Activated naive CD4-positive, alpha-beta T cell treated with anti-CD3 and anti-CD28 coated beads for 36 hours (primary cell): Measurements from ENCODE around the gene TAPBPL. TPM values are rescaled to one million over a fixed set of nuclear protein-coding genes. Genes with fewer than 3 reads are reported as not detected.
A peak's percentile ranks its signal among the peaks of the same experiment; 100 is the strongest.
"Not testable (repeated sequence)": the region's sequence is repeated elsewhere in the genome, so short reads cannot be mapped to it uniquely, and the experiment has no call there.

Experiments
- CTCF ChIA-PET: fragments of 350-600 bp; sonication (Branson Sonifier 250); formaldehyde crosslinking; loops from one replicate; lab custom pipeline; 2021; ENCODE audit warnings: antibody characterized with exemption; lab: Charles Lee
- DNase-seq: peaks from one replicate; pipeline ENCODE4 v3.0.0-alpha.2; 2020
- H3K27ac Mint-ChIP-seq: one replicate; pipeline ENCODE4 v1.8.0; 2021; ENCODE audit warnings: mild to moderate bottlenecking, mixed read lengths
- H3K27me3 Mint-ChIP-seq: one replicate; pipeline ENCODE4 v1.8.0; 2021; ENCODE audit warnings: low read depth, mixed read lengths
- H3K36me3 Mint-ChIP-seq: one replicate; pipeline ENCODE4 v1.8.0; 2021; ENCODE audit warnings: low read depth, mixed read lengths
- H3K4me1 Mint-ChIP-seq: one replicate; pipeline ENCODE4 v1.8.0; 2021; ENCODE audit warnings: low read depth, mixed read lengths
- H3K4me3 Mint-ChIP-seq: one replicate; pipeline ENCODE4 v1.8.0; 2021; ENCODE audit warnings: mild to moderate bottlenecking, moderate library complexity, mixed read lengths
- H3K9me3 Mint-ChIP-seq: one replicate; pipeline ENCODE4 v1.8.0; 2021; ENCODE audit warnings: mixed read lengths
- intact Hi-C: fragments of 100-400 bp; cut with micrococcal nuclease; formaldehyde crosslinking; loops from one replicate; pipeline ENCODE4 v1.15.1; 2023
- total RNA-seq, 2 experiments: library from RNA; stranded (reverse); gene quantifications; one replicate each; pipeline ENCODE4 v1.2.3, GENCODE V29; 2021

TAPBPL gene
- total RNA-seq, 2 experiments from 2014 or later: 27.9 to 28.0 TPM

- intact Hi-C loops, CTCF ChIA-PET: not testable (repeated sequence)
These were observed 23.6 kb downstream of the TAPBPL start for GRCh38 chr12:6475233-6475975.

DNA sequence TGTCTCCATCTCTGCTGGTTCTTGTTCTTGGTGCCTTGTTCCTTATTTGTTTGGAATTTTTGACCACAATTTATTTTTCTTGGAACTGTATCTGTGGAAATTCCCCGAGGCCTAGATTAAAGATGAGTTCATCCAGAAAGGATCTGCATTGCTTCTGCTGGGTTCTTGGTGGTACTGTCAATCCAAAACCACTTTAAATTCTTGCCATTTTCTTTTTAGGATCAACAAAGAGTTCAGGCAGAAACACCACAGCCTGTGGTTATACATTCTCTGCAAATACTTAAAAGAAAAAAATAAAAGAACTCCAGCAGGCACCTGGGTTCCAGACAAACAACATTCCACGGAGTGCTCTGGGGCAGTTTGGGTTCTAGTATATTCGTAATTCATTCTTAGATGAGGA is 24.6 kb downstream of the TAPBPL start:
- CTCF ChIA-PET: no interaction called here
- H3K4me3 Mint-ChIP-seq: no peak overlapping the region

More at GRCh38 chr12:6475233-6475975, 23.6 kb downstream of the TAPBPL start:
- not testable (repeated sequence) for DNase-seq, H3K27me3 Mint-ChIP-seq, H3K36me3 Mint-ChIP-seq, H3K27ac Mint-ChIP-seq, H3K4me3 Mint-ChIP-seq, H3K9me3 Mint-ChIP-seq
- peaks cover 14% of the 10 kb centered on the region for H3K4me1 Mint-ChIP-seq

DNA sequence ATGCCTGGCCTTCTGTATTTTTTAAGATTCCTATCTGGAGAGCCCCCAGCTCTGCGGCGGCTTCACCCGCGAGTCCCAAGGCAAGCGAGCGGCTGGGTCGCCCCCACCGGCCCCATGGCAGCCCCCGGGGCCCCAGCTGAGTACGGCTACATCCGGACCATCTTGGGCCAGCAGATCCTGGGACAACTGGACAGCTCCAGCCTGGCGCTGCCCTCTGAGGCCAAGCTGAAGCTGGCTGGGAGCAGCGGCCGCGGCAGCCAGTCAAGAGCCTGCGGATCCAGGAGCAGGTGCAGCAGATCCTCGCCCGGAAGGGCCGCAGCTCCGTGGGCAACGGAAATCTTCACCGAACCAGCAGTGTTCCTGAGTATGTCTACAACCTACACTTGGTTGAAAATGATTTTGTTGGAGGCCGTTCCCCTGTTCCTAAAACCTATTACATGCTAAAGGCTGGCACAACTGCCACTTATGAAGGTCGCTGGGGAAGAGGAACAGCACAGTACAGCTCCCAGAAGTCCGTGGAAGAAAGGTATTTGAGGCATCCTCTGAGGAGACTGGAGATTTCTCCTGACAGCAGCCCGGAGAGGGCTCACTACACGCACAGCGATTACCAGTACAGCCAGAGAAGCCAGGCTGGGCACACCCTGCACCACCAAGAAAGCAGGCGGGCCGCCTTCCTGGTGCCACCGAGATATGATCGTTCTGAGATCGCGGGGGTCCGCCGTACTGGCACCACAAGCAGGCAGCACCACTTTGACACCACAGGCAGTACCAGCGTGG is 25.9 kb downstream of the TAPBPL start:
- intact Hi-C loops, CTCF ChIA-PET, H3K4me3 Mint-ChIP-seq, H3K36me3 Mint-ChIP-seq, DNase-seq, H3K27me3 Mint-ChIP-seq, H3K4me1 Mint-ChIP-seq, H3K9me3 Mint-ChIP-seq, H3K27ac Mint-ChIP-seq: not testable (repeated sequence)

More for the DNA sequence above, 24.6 kb downstream of the TAPBPL start:
- H3K27me3 Mint-ChIP-seq: no peaks in the 10 kb centered on the region
- H3K36me3 Mint-ChIP-seq: no peaks in the 10 kb centered on the region
- H3K4me1 Mint-ChIP-seq: peaks cover 8% of the 10 kb centered on the region
- no peak overlapping the region for H3K27ac Mint-ChIP-seq
- intact Hi-C loops: no loop called here
- no peak for DNase-seq
- no peaks in the 10 kb centered on the region for H3K9me3 Mint-ChIP-seq

GRCh38 chr12:6478416-6478815 is 26.6 kb downstream of the TAPBPL start:
- no peak overlapping the region for H3K4me3 Mint-ChIP-seq
- H3K4me1 Mint-ChIP-seq: no peaks in the 10 kb centered on the region
- DNase-seq: no peak
- intact Hi-C loops: no loop called here
- H3K27ac Mint-ChIP-seq: no peak overlapping the region
- H3K9me3 Mint-ChIP-seq: no peaks in the 10 kb centered on the region
- no peaks in the 10 kb centered on the region for H3K36me3 Mint-ChIP-seq
- CTCF ChIA-PET: no interaction called here
- no peaks in the 10 kb centered on the region for H3K27me3 Mint-ChIP-seq

- H3K4me1 Mint-ChIP-seq: peaks cover 7% of the 10 kb centered on the region
- no peaks in the 10 kb centered on the region for H3K9me3 Mint-ChIP-seq
- no peak overlapping the region for H3K4me3 Mint-ChIP-seq
- no peak for DNase-seq
- intact Hi-C loops: no loop called here
- no peak overlapping the region for H3K27ac Mint-ChIP-seq
- CTCF ChIA-PET: interaction anchor here (0.7 to 1.4 kb wide), 3 partner anchors 23 to 358 kb away, joined by 3 to 7 read pairs (median 3); no protein-coding TSS in a partner anchor
- no peaks in the 10 kb centered on the region for H3K27me3 Mint-ChIP-seq
- peaks cover 14% of the 10 kb centered on the region for H3K36me3 Mint-ChIP-seq
These were observed 36.4 kb downstream of the TAPBPL start for GRCh38 chr12:6488240-6488639.

GRCh38 chr12:6489449-6489848 is 37.6 kb downstream of the TAPBPL start:
- no peak for DNase-seq
- Mint-ChIP-seq H3K27ac (no peak overlapping the region), H3K4me1 (peaks cover 7% of the 10 kb centered on the region), H3K27me3 (no peaks in the 10 kb centered on the region), H3K36me3 (peaks cover 17% of the 10 kb centered on the region), H3K4me3 (no peak overlapping the region), H3K9me3 (no peaks in the 10 kb centered on the region)
- CTCF ChIA-PET: no interaction called here
- intact Hi-C loops: no loop called here

DNA sequence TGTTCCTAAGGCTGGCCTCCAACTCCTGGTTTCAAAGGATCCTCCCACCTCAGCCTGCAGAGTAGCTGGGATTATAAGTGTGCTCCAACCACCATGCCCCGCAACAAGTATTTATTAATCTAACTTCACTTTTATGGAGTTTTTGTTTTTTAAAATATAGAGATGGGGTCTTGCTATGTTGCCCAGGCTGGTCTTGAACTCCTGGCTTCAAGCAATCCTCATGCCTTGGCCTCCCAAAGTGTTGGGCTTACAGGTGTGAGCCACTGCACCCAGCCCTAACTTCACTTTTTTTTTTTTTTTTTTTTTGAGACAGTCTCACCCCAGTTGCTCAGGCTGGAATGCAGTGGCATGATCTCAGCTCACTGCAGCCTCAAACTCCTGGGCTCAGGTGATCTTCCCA is 38.8 kb downstream of the TAPBPL start:
- not testable (repeated sequence) for H3K27ac Mint-ChIP-seq, H3K4me3 Mint-ChIP-seq, DNase-seq, H3K9me3 Mint-ChIP-seq, H3K27me3 Mint-ChIP-seq
- Mint-ChIP-seq H3K4me1 (peaks cover 19% of the 10 kb centered on the region), H3K36me3 (peaks cover 29% of the 10 kb centered on the region)
- intact Hi-C loops: loop anchor here (5.0 kb wide), 1 partner anchor 302 kb away; no protein-coding TSS in a partner anchor
- CTCF ChIA-PET: interaction anchor here (0.6 to 1.0 kb wide), 2 partner anchors 68 to 113 kb away, joined by 3 read pairs; no protein-coding TSS in a partner anchor

DNA sequence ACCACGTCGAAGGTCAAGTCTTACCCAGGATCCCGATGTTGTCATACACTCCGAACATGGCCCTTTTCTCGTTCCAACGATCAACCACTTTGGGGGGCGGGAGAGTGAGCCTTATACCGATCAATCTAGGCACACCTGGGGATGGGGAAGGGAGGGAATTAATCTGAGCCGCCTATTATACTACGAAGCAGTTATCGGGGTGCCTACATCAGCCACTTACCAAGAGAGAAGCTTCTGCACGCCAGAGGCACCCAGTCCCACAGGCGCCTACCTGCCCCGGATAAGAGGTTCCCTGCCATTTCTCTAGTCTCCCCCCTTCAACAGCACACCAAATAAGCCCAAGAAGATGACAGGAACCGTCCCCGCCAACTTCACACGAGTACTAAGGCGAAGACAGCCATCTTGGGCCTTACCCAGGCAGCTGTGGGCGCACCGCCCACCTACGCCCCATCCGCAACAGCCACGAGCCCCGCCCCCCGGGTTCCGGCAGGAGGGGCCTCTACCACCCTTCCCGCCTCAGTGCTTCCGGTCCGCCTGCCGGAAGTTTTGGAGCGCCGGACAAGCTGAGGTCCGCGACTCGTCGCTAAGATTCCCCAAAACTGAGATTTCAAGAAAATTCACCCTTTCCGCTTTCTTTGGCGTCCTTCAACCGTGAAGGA is 41.1 kb downstream of the TAPBPL start, which contains the start of gene MRPL51:
Gene MRPL51 (minus strand): TSS at position 425 of the 659 bp plus-strand sequence. CDS start 126 bp downstream, at position 299.
- no peaks in the 10 kb centered on the region for H3K9me3 Mint-ChIP-seq
- peaks cover 33% of the 10 kb centered on the region for H3K4me1 Mint-ChIP-seq
- H3K27ac Mint-ChIP-seq: peak within 1 kb of the TSS; percentile 99
- CTCF ChIA-PET: interaction anchor here (0.5 to 1.9 kb wide), 5 partner anchors 18 to 1535 kb away, joined by 3 to 8 read pairs (median 4); partner anchors contain the start of gene VAMP1
- DNase-seq: peak; percentile 98
- H3K36me3 Mint-ChIP-seq: peaks cover 43% of the 10 kb centered on the region
- intact Hi-C loops: loop anchor here (1.0 to 5.0 kb wide), 9 partner anchors 23 to 359 kb away; partner anchors contain the start of genes GAPDH, IFFO1, ING4 and USP5
- H3K4me3 Mint-ChIP-seq: peak within 1 kb of the TSS; percentile 98
- no peaks in the 10 kb centered on the region for H3K27me3 Mint-ChIP-seq

DNA sequence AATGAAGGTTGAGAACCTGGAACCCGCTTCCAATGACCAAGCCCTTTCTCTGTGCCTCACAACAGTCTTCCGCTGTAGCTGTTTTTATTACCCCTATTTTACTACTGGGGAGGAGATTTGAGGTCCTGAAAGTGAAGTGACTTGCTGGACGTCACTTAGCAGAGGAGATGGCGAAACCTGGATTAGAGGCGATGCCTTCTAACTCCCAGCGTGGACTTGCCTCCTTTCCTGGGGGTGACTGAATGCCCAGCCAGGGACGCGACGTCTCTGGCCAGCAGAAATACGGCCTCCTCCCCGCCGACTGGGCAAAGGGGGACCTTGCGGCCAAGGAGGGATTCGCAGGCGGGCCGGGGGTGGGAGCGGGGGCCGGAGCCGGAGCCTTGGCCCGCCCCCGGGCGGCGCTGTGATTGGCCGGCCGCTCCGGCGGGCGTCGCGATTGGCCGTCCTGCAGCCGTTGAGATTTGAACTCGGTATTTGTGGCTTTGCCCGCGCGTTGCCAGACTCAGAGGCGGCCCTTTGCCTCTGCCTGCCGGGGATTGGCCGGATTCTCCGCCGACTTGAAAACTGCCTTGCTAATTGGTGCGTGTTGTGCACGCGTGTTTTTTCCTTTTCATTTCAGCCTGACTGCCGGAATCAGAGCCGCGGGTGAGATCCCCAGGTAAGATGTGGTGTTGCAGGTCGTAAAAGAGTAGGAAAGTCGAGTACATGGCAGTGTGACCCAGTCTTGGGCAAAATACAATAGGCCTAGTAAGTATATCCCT is 41.8 kb downstream of the TAPBPL start, which contains the start of gene NCAPD2:
Gene NCAPD2 (plus strand): TSS at position 606 of the 761 bp plus-strand sequence. CDS start 997 bp downstream, outside the sequence.
- Mint-ChIP-seq H3K36me3 (peaks cover 47% of the 10 kb centered on the region), H3K4me3 (peak within 1 kb of the TSS; percentile 98), H3K27me3 (no peaks in the 10 kb centered on the region)

GRCh38 chr12:6494258-6494743 is 42.5 kb downstream of the TAPBPL start:
- no peaks in the 10 kb centered on the region for H3K9me3 Mint-ChIP-seq
- peak overlapping the region; percentile 98 for H3K4me3 Mint-ChIP-seq
- peaks cover 33% of the 10 kb centered on the region for H3K4me1 Mint-ChIP-seq
- intact Hi-C loops: loop anchor here (1.0 to 5.0 kb wide), 4 partner anchors 74 to 298 kb away; partner anchors contain the start of genes CHD4, NOP2 and ZNF384
- H3K36me3 Mint-ChIP-seq: peaks cover 49% of the 10 kb centered on the region
- H3K27ac Mint-ChIP-seq: peak overlapping the region; percentile 99
- DNase-seq: no peak
- H3K27me3 Mint-ChIP-seq: no peaks in the 10 kb centered on the region
- CTCF ChIA-PET: interaction anchor here (0.7 to 1.6 kb wide), 7 partner anchors 29 to 171 kb away, joined by 3 to 7 read pairs (median 3); no protein-coding TSS in a partner anchor

More for the DNA sequence above, 41.8 kb downstream of the TAPBPL start, which contains the start of gene NCAPD2:
- peak within 1 kb of the TSS; percentile 99 for H3K27ac Mint-ChIP-seq
- DNase-seq: peak; percentile 98
- peaks cover 33% of the 10 kb centered on the region for H3K4me1 Mint-ChIP-seq
- CTCF ChIA-PET: interaction anchor here (0.6 to 1.9 kb wide), 5 partner anchors 17 to 70 kb away, joined by 3 to 8 read pairs (median 4); partner anchors contain the start of gene VAMP1
- H3K9me3 Mint-ChIP-seq: no peaks in the 10 kb centered on the region
- intact Hi-C loops: loop anchor here (1.0 to 5.0 kb wide), 12 partner anchors 23 to 359 kb away; partner anchors contain the start of genes CHD4, GAPDH, IFFO1 and ING4
